Kidney glomerular epithelial cell (primary cell): ENCODE measurements around the gene SPOUT1.
"Not testable (repeated sequence)": the region's sequence is repeated elsewhere in the genome, so short reads cannot be mapped to it uniquely, and the experiment has no call there.

Source experiments
- DNase-seq: peaks from one replicate; lab custom pipeline; 2025; lab: John Stamatoyannopoulos, UW

Gene SPOUT1

DNA sequence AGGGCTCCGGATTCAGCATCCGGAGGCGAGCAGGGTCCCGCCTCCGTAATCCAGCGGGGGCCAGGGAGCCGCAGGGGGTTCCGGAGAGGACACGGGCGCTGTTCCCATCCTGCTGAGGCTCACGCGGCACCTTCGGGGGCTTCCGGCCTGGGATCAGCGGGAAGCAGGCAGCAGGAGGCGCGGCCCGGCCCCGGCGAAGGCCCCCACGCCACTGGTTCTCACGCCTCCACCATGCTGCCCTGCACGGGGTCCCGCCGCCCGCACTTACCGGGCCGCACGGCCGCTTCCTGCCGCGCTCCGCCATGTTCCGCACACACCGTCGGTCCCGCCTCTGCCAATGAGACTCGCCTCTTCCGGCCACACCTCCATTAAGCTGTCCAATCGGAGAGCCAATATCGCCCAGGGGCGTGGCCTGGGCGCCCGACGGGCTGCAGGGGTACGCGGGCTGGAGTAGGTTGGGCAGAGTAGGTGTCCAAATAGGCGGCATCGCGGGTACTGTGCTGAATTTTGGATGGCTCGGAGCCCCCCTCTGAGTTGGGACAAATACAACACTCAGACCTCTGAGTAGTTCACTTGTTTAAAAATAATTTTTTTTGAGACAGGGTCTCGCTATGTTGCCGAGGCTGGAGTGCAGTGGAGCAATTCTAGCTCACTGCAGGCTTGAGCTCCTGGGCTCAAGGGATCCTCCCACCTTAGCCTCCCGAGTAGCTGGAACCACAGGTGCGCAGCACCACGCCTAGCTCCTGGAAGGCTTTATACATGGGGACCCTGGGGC lies at the start of gene SPOUT1:
Gene SPOUT1, minus strand, starts transcription at position 318 of the 775 bp plus-strand sequence. Its CDS starts 14 bp downstream, at position 304.
- peak; percentile 90 for DNase-seq

- no peak for DNase-seq
Observed at GRCh38 chr9:128877852-128878251, 48.3 kb upstream of the SPOUT1 start.

DNA sequence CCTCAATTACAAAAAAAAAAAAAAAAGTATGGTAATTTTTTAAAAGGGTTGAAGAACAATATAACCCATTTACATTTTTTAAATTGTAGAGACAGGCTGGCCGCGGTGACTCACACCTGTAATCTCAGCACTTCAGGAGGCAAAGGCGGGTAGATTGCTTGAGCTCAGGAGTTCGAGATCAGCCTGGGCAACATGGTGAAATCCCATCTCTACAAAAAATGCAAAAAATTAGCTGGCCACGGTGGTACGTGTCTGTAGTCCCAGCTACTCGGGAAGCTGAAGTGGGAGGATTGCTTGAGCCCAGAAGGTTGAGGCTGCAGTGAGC lies 41.3 kb upstream of the SPOUT1 start:
- DNase-seq: not testable (repeated sequence)

GRCh38 chr9:128870128-128870940 lies 40.7 kb upstream of the SPOUT1 start:
- DNase-seq: peak; percentile 55

- DNase-seq: peak; percentile 34
Observed at GRCh38 chr9:128863647-128864046, 34.1 kb upstream of the SPOUT1 start.

- DNase-seq: no peak
Observed at GRCh38 chr9:128862401-128862851, 32.8 kb upstream of the SPOUT1 start.

- no peak for DNase-seq
Observed at GRCh38 chr9:128861501-128861900, 31.9 kb upstream of the SPOUT1 start.

GRCh38 chr9:128860937-128861336 lies 31.3 kb upstream of the SPOUT1 start:
- DNase-seq: no peak

- DNase-seq: not testable (repeated sequence)
Observed at GRCh38 chr9:128858476-128858875, 28.9 kb upstream of the SPOUT1 start.

GRCh38 chr9:128854454-128854853 lies 24.9 kb upstream of the SPOUT1 start:
- not testable (repeated sequence) for DNase-seq

DNA sequence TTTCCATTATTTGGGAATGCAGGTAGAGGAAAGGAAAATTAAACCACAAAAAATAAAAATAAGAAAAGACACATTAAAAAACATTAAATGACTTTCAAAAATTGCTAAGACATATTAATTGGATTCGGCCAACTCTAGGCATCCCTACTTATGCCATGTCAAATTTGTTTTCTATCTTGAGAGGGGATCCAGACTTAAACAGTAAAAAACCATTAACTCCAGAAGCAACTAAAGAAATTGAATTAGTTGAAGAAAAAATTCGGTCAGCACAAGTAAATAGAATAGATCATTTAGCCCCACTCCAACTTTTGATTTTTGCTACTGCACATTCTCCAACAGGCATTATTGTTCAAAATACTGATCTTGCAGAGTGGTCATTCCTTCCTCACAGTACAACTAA lies 23.1 kb upstream of the SPOUT1 start:
- DNase-seq: not testable (repeated sequence)

DNA sequence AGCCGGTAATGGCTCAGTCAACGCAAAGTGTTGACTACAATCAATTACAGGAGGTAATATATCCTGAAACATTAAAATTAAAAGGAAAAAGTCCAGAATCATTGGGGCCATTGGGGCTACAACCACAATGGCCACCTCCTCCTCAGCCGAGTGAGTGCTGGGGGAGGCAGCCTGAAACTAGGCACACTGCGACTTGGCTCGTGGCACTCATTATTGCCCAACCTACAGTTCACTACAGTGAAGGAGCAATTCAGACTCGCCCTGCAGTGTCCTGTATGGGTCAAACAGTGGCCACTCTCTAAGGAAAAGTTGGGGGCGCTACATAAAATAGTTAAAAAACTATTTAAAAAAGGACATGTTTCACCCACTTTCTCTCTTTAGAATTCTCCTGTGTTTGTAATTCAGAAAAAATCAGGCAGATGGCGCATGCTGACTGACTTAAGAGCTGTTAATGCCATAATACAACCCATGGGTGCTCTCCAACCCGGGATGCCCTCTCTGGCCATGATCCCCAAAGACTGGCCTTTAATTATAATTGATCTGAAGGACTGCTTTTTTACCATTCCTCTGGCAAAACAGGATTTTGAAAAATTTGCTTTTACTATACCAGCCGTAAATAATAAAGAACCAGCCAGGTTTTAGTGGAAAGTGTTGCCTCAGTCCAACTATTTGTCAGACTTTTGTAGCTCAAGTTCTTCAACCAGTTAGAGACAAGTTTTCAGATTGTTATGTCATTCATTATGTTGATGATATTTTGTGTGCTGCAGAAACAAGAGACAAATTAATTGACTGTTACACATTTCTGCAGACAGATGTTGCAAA lies 22.4 kb upstream of the SPOUT1 start:
- peak; percentile 6 for DNase-seq

GRCh38 chr9:128851024-128851423 lies 21.4 kb upstream of the SPOUT1 start:
- not testable (repeated sequence) for DNase-seq

DNA sequence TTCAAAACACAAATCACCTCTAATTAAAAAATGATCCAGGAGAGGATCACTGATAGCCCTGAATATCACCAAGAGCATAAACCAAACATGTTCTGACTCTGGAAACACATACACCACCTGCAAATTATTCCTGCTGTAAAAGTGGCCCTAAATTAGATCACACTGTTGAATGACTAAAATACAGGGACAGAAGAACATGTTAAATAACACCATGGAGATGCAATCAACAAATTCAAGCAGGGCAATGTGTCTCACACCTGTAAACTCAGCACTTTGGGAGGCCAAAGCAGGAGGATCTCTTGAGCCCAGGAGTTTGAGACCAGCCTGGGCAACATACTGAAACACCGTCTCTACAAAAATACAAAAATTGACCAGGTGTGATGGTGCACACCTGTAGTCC lies 18.2 kb upstream of the SPOUT1 start:
- no peak for DNase-seq

DNA sequence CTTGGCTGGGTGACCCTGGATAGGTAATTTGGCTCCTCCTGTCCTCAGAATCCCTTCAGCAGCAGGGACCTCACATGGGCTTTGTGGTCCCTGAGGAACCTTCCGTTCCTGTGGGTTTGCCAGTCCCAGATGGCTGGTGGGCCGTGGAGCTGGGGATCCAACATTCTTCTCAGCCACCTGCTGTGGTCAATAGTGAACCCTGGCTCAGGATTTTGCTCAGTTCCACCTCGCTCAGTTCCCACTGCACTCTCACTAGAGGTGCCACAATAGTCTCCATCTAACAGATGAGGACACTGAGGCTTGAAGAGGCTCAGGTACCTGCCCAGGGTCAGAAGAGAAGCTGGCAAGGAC lies 17.1 kb upstream of the SPOUT1 start:
- no peak for DNase-seq

DNA sequence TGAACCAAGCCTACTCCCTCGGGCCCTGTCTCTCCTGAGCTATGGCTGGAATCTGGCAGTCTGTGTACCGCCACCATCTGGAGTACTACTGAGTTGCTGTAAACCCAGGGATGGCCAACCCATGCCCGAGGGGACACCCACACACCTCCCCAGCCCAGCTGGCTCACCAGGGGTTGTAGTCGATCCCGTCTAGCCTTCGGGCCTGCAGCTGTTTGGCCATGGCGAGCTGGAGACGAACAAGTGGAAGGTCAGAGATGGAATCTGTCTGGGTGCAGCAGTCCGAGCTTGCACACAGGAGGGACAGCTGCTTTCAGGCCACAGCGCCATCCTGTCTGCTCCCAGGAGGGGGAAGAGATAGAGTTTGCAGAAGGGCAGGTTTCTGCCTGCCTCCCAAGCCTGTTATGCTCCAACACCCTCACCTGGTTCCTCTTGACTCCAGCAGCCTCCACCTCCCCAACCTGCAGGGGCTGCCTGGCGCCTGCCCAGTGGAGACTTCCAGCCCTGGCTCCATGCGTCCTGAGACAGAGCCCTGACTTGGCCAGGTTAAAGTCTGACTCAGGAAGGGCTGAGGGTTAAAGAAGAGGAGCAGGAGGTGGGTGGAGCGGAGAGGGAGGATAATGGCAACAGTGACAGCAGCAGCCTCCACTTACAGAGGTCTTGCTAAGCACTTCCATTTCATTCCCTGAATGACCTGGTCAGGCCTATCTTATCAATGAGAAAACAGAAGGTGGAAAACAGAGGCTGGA lies 15.8 kb upstream of the SPOUT1 start:
- no peak for DNase-seq

DNA sequence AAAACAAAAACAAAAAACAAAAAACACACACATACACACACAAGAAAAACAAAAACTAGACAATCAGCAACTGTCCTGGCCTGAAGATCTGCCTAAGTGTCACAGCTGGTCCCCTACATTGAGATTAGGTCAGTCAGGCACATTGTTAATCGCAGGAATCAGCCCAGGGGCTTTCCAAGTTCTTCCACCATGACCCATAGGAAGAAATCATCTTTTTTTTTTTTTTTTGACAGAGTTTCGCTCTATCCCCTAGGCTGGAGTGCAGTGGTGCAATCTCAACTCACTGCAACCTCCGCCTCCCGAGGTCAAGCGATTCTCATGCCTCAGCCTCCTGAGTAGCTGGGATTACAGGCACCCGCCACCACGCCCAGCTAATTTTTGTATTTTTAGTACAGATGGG lies 13.6 kb upstream of the SPOUT1 start:
- not testable (repeated sequence) for DNase-seq

DNA sequence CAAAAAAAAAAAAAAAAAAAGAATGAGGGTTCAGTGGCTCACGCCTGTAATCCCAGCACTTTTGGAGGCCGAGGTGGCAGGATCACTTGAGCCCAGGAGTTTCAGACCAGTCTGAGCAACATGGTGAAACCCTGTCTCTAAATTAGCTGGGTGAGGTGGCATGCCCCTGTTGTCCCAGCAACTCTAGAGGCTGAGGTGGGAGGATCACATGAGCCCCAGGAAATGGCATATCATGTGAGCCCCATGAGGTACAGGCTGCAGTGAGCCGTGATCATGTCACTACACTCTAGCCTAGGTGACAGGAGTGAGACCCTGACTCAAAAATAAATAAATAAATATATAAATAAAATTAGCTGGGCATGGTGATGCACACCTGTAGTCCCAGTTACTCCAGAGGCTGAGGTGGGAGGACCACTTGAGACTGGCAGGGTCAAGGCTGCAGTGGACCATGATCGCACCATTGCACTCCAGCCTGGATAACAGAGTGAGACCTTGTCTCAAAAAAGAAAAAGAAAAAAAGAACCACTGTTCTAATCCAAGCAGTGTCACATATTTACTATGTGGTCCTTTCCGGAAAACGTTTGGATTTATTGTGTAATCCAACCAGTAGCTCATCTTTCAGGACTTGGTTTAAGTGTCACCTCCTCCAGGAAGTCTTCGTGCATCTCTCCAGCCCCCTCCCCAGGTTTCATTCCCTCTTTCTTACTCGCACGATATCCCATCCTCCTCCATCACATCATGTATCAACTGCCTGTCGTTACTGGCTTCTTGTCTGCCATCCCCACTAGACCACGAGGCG lies 12.3 kb upstream of the SPOUT1 start:
- DNase-seq: no peak

DNA sequence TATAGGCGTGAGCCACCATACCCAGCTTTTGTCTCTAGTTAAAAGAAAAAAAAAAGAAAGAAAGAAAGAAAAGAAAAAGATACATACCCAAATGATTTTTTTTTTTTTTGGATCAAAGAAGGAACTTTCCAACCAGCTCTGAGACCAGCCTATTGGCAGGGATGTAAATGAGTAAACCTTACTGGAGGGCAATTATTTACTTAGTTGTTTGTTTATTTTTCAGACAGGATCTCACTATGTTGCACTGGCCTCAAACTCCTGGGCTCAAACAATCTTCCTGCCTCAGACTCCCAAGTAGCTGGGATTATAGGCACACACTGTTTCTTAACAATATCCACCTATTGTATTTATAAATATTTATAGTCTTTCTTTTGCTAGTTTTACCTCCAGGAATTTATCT lies 10.9 kb upstream of the SPOUT1 start:
- no peak for DNase-seq

DNA sequence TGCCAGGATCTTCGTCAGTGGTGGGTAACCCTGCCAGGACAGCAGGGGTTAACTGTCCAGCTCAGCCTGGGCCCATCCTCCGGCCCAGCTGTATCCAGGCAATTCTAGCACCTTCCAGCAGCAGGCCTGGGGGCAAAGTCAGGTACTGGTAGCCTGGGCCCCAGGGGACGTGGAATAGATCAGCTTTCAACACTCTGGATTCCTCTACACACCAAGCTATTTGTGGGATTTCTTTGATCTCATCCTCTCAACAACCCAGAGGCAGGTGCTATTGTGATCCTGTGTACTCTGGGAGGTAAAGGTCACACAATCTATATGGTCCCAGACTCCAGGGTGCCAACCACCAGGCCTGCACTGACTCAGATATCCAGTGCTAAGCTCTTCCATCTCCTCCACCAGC lies 8.7 kb upstream of the SPOUT1 start:
- no peak for DNase-seq
